ENCODE data around the gene PCBP3. TPM values are rescaled to one million over a fixed set of nuclear protein-coding genes. Genes with fewer than 3 reads are reported as not detected.

The PCBP3 gene
- total and polyA plus RNA-seq, 2 donors from 2014 or later = 2.3 to 5.4 TPM

DNA sequence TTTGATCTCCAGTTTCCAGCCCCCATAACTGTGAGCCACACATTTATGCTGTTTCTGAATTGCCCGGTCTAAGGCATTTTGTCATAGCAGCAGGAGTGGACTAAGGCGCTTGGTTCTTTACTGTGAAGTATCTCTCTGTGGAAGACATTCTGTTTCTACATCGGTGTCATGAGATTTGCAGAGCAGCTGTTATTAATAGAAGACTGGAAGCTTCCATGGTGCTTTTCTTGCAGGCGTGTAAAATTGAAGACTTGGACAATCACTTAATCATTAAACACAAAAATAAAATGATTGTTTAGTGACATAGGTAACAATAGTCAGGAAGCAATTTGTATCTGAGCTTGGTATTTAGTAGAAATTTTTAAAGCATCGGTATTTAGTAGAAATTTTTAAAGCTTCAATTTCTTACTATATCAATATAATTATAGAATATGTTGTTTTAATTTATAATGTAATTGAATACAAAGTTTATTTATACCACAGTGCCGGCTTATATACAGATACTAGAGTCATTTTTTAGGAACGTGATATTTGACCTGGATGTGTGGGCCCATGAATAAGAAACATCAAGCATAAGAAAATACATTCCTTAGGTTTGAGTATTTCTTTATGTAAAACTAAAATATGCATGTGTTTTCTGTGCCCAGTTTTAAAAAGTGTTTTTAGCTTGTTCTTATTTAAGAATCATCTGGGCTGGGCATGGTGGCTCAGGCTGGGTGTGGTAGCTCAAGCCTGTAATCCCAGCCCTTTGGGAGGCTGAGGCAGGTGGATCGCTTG, 277.5 kb downstream of the PCBP3 start:
- H3K27ac ChIP-seq (ENCODE audit: low read depth in 2 of 2, low read length in 2 of 2) = no peak overlapping the region
- H3K27me3 ChIP-seq (ENCODE audit: control insufficient read depth, insufficient read depth, low read length) = no peaks in the 10 kb centered on the region
- DNase-seq = peak in 1 of 5 donors; percentile 12
- H3K36me3 ChIP-seq (ENCODE audit: control insufficient read depth in 2 of 3, insufficient read depth in 3 of 3, low read length in 3 of 3) = no peaks in the 10 kb centered on the region
- FAIRE-seq = no peak
- H3K9ac ChIP-seq (ENCODE audit: low read length in 3 of 3) = no peak overlapping the region
- TF ChIP-seq CTCF (IDR thresholded peaks at IDR 0.05; ENCODE audit: borderline replicate concordance, extremely low read depth, insufficient read depth) = no peak
- no peaks in the 10 kb centered on the region for H3K4me1 ChIP-seq (ENCODE audit: control insufficient read depth in 2 of 3, insufficient read depth in 2 of 3, low read depth in 1 of 3, low read length in 3 of 3)
- intact Hi-C loops (cut with DNase I) = no loop called here
- H3K4me3 ChIP-seq (ENCODE audit: low read length in 3 of 3) = no peak overlapping the region
- no peaks in the 10 kb centered on the region for H3K9me3 ChIP-seq (ENCODE audit: control insufficient read depth in 2 of 3, insufficient read depth in 1 of 3, low read length in 3 of 3)

GRCh38 chr21:45921917-45922316, 278.4 kb downstream of the PCBP3 start:
- no peak for TF ChIP-seq CTCF (IDR thresholded peaks at IDR 0.05; ENCODE audit: borderline replicate concordance, extremely low read depth, insufficient read depth)
- Histone ChIP-seq H3K4me1 (ENCODE audit: control insufficient read depth in 2 of 3, insufficient read depth in 2 of 3, low read depth in 1 of 3, low read length in 3 of 3) (no peaks in the 10 kb centered on the region), H3K27ac (ENCODE audit: low read depth in 2 of 2, low read length in 2 of 2) (no peak overlapping the region), H3K4me3 (ENCODE audit: low read length in 3 of 3) (no peak overlapping the region), H3K9ac (ENCODE audit: low read length in 3 of 3) (no peak overlapping the region), H3K27me3 (ENCODE audit: control insufficient read depth, insufficient read depth, low read length) (no peaks in the 10 kb centered on the region), H3K9me3 (ENCODE audit: control insufficient read depth in 2 of 3, insufficient read depth in 1 of 3, low read length in 3 of 3) (no peaks in the 10 kb centered on the region), H3K36me3 (ENCODE audit: control insufficient read depth in 2 of 3, insufficient read depth in 3 of 3, low read length in 3 of 3) (no peaks in the 10 kb centered on the region)
- no peak for FAIRE-seq
- intact Hi-C loops (cut with DNase I) = no loop called here
- peak in 1 of 5 donors; percentile 11 for DNase-seq

GRCh38 chr21:45922648-45923047, 279.1 kb downstream of the PCBP3 start:
- FAIRE-seq (no peak), DNase-seq (peak in 1 of 5 donors; percentile 53)
- Histone ChIP-seq H3K27ac (ENCODE audit: low read depth in 2 of 2, low read length in 2 of 2) (no peak overlapping the region), H3K36me3 (ENCODE audit: control insufficient read depth in 2 of 3, insufficient read depth in 3 of 3, low read length in 3 of 3) (no peaks in the 10 kb centered on the region), H3K4me1 (ENCODE audit: control insufficient read depth in 2 of 3, insufficient read depth in 2 of 3, low read depth in 1 of 3, low read length in 3 of 3) (no peaks in the 10 kb centered on the region), H3K9me3 (ENCODE audit: control insufficient read depth in 2 of 3, insufficient read depth in 1 of 3, low read length in 3 of 3) (no peaks in the 10 kb centered on the region), H3K9ac (ENCODE audit: low read length in 3 of 3) (no peak overlapping the region), H3K27me3 (ENCODE audit: control insufficient read depth, insufficient read depth, low read length) (no peaks in the 10 kb centered on the region), H3K4me3 (ENCODE audit: low read length in 3 of 3) (no peak overlapping the region)
- intact Hi-C loops (cut with DNase I) = no loop called here
- no peak for TF ChIP-seq CTCF (IDR thresholded peaks at IDR 0.05; ENCODE audit: borderline replicate concordance, extremely low read depth, insufficient read depth)

All from kidney (tissue), 14 donors.